ENCODE results near the gene ZNF148.
"Not testable (repeated sequence)": the region's sequence is repeated elsewhere in the genome, so short reads cannot be mapped to it uniquely, and the experiment has no call there.

Gene ZNF148

GRCh38 chr3:125356140-125357026, 18.7 kb downstream of the ZNF148 start:
- DNase-seq (no peak), ATAC-seq (peak; percentile 3)
- peak overlapping the region; percentile 85 to 87 for H3K4me3 Mint-ChIP-seq
- no peaks in the 10 kb centered on the region for H3K9me3 Mint-ChIP-seq
- H3K27me3 Mint-ChIP-seq: no peaks in the 10 kb centered on the region
- peaks cover 67% of the 10 kb centered on the region for H3K4me1 Mint-ChIP-seq
- H3K27ac Mint-ChIP-seq: peak overlapping the region; percentile 5 to 73

- Mint-ChIP-seq H3K27ac (peak overlapping the region in 1 of 2 donors; percentile 86), H3K27me3 (no peaks in the 10 kb centered on the region), H3K4me3 (no peak overlapping the region), H3K4me1 (peaks cover 71% of the 10 kb centered on the region), H3K9me3 (no peaks in the 10 kb centered on the region)
- DNase-seq (no peak), ATAC-seq (no peak)
Measured at GRCh38 chr3:125353659-125354058, 21.5 kb downstream of the ZNF148 start.

GRCh38 chr3:125353128-125353527, 22.0 kb downstream of the ZNF148 start:
- no peak for ATAC-seq
- Mint-ChIP-seq H3K9me3 (no peaks in the 10 kb centered on the region), H3K27ac (peak overlapping the region in 1 of 2 donors; percentile 90), H3K4me3 (no peak overlapping the region), H3K4me1 (peaks cover 71% of the 10 kb centered on the region), H3K27me3 (no peaks in the 10 kb centered on the region)
- DNase-seq: no peak

GRCh38 chr3:125351814-125352456, 23.2 kb downstream of the ZNF148 start:
- DNase-seq: no peak

GRCh38 chr3:125351152-125351551, 24.0 kb downstream of the ZNF148 start:
- peaks cover under 1 to 3% of the 10 kb centered on the region in 2 donors for H3K9me3 Mint-ChIP-seq
- DNase-seq: no peak
- H3K4me1 Mint-ChIP-seq: peaks cover 65% of the 10 kb centered on the region
- no peak for ATAC-seq
- H3K27ac Mint-ChIP-seq: no peak overlapping the region
- H3K4me3 Mint-ChIP-seq: no peak overlapping the region
- no peaks in the 10 kb centered on the region for H3K27me3 Mint-ChIP-seq

More at GRCh38 chr3:125351814-125352456, 23.2 kb downstream of the ZNF148 start:
- no peaks in the 10 kb centered on the region for H3K27me3 Mint-ChIP-seq
- H3K9me3 Mint-ChIP-seq: no peaks in the 10 kb centered on the region
- H3K4me3 Mint-ChIP-seq: peak overlapping the region; percentile 18 to 58
- peak; percentile 15 for ATAC-seq
- H3K27ac Mint-ChIP-seq: peak overlapping the region in 1 of 2 donors; percentile 84
- peaks cover 65% of the 10 kb centered on the region for H3K4me1 Mint-ChIP-seq

GRCh38 chr3:125350597-125350996, 24.5 kb downstream of the ZNF148 start:
- peaks cover 6 to 8% of the 10 kb centered on the region in 2 donors for H3K9me3 Mint-ChIP-seq
- no peaks in the 10 kb centered on the region for H3K27me3 Mint-ChIP-seq
- no peak overlapping the region for H3K4me3 Mint-ChIP-seq
- ATAC-seq (no peak), DNase-seq (no peak)
- peaks cover 59% of the 10 kb centered on the region for H3K4me1 Mint-ChIP-seq
- H3K27ac Mint-ChIP-seq: peak overlapping the region in 1 of 2 donors; percentile 1

GRCh38 chr3:125349556-125350165, 25.5 kb downstream of the ZNF148 start:
- Mint-ChIP-seq H3K4me1 (peaks cover 54% of the 10 kb centered on the region), H3K4me3 (no peak overlapping the region)

GRCh38 chr3:125349055-125349454, 26.1 kb downstream of the ZNF148 start:
- H3K27ac Mint-ChIP-seq: no peak overlapping the region
- H3K4me3 Mint-ChIP-seq: no peak overlapping the region
- no peaks in the 10 kb centered on the region for H3K27me3 Mint-ChIP-seq
- no peak for DNase-seq
- peaks cover 61% of the 10 kb centered on the region for H3K4me1 Mint-ChIP-seq
- H3K9me3 Mint-ChIP-seq: peaks cover 22% of the 10 kb centered on the region in 2 donors
- ATAC-seq: no peak

More at GRCh38 chr3:125349556-125350165, 25.5 kb downstream of the ZNF148 start:
- DNase-seq (no peak), ATAC-seq (no peak)
- no peak overlapping the region for H3K27ac Mint-ChIP-seq
- no peaks in the 10 kb centered on the region for H3K27me3 Mint-ChIP-seq
- H3K9me3 Mint-ChIP-seq: peaks cover 16 to 18% of the 10 kb centered on the region in 2 donors

GRCh38 chr3:125343367-125343766, 31.8 kb downstream of the ZNF148 start:
- peaks cover 22 to 23% of the 10 kb centered on the region in 2 donors for H3K9me3 Mint-ChIP-seq
- H3K27ac Mint-ChIP-seq, H3K27me3 Mint-ChIP-seq: not testable (repeated sequence)

GRCh38 chr3:125340121-125340520, 35.0 kb downstream of the ZNF148 start:
- ATAC-seq: no peak
- no peaks in the 10 kb centered on the region for H3K27me3 Mint-ChIP-seq

More at GRCh38 chr3:125343367-125343766, 31.8 kb downstream of the ZNF148 start:
- not testable (repeated sequence) for ATAC-seq, H3K4me3 Mint-ChIP-seq, DNase-seq
- peaks cover 27% of the 10 kb centered on the region for H3K4me1 Mint-ChIP-seq

GRCh38 chr3:125337506-125337905, 37.6 kb downstream of the ZNF148 start:
- no peaks in the 10 kb centered on the region for H3K27me3 Mint-ChIP-seq

More at GRCh38 chr3:125340121-125340520, 35.0 kb downstream of the ZNF148 start:
- no peak overlapping the region for H3K27ac Mint-ChIP-seq
- H3K4me1 Mint-ChIP-seq: peaks cover 49% of the 10 kb centered on the region
- no peak overlapping the region for H3K4me3 Mint-ChIP-seq
- H3K9me3 Mint-ChIP-seq: peaks cover 9 to 12% of the 10 kb centered on the region in 2 donors
- no peak for DNase-seq

GRCh38 chr3:125334675-125335560, 40.2 kb downstream of the ZNF148 start:
- H3K27ac Mint-ChIP-seq: no peak overlapping the region
- H3K4me3 Mint-ChIP-seq: no peak overlapping the region
- H3K27me3 Mint-ChIP-seq: no peaks in the 10 kb centered on the region
- peaks cover 6 to 10% of the 10 kb centered on the region in 2 donors for H3K9me3 Mint-ChIP-seq
- no peak for ATAC-seq
- DNase-seq: no peak
- peaks cover 49% of the 10 kb centered on the region for H3K4me1 Mint-ChIP-seq

More at GRCh38 chr3:125337506-125337905, 37.6 kb downstream of the ZNF148 start:
- no peak for DNase-seq
- Mint-ChIP-seq H3K27ac (peak overlapping the region in 1 of 2 donors; percentile 24), H3K9me3 (peaks cover 6 to 10% of the 10 kb centered on the region in 2 donors), H3K4me1 (peaks cover 54% of the 10 kb centered on the region), H3K4me3 (no peak overlapping the region)
- no peak for ATAC-seq

GRCh38 chr3:125332504-125332903, 42.6 kb downstream of the ZNF148 start:
- DNase-seq: no peak
- Mint-ChIP-seq H3K4me1 (peaks cover 33% of the 10 kb centered on the region), H3K9me3 (peaks cover 6 to 10% of the 10 kb centered on the region in 2 donors), H3K27ac (no peak overlapping the region), H3K27me3 (no peaks in the 10 kb centered on the region), H3K4me3 (no peak overlapping the region)
- no peak for ATAC-seq

- no peak for ATAC-seq
- no peak overlapping the region for H3K4me3 Mint-ChIP-seq
- peaks cover 6 to 10% of the 10 kb centered on the region in 2 donors for H3K9me3 Mint-ChIP-seq
- DNase-seq: no peak
- no peaks in the 10 kb centered on the region for H3K27me3 Mint-ChIP-seq
- peaks cover 22% of the 10 kb centered on the region for H3K4me1 Mint-ChIP-seq
- peak overlapping the region in 1 of 2 donors; percentile 40 for H3K27ac Mint-ChIP-seq
Measured at GRCh38 chr3:125331243-125331642, 43.9 kb downstream of the ZNF148 start.
